PC-9 (cell line): ENCODE data around the gene ECHDC3. TPM values are rescaled to one million over a fixed set of nuclear protein-coding genes. Genes with fewer than 3 reads are reported as not detected.

ENCODE experiments used
- BruUV-seq: library from RNA; stranded (reverse); fragments of 400-500 nt; replicated peaks from 2 replicates; lab custom pipeline; 2021; lab: Mats Ljungman, UMichigan
- CTCF ChIA-PET: fragments of 300-600 bp; sonication (Branson Sonifier 250); formaldehyde crosslinking; loops from one replicate; lab custom pipeline; 2022; ENCODE audit warnings: antibody characterized with exemption; lab: Charles Lee
- POLR2A ChIA-PET: fragments of 300-600 bp; sonication (Branson Sonifier 250); formaldehyde crosslinking; loops from one replicate; lab custom pipeline; 2022; ENCODE audit warnings: antibody characterized with exemption; ENCODE audit not compliant: unreplicated experiment; lab: Charles Lee
- DNase-seq, 2 experiments: peaks; one replicate each; pipeline versions ENCODE4 v3.0.0 to v3.0.0-alpha.2; 2015 to 2022; ENCODE audit warnings: mixed read lengths in 1 of 2
- H2AFZ ChIP-seq: fragments of 200-600 bp; sonication (generic); 2 replicates; pipeline ENCODE4 v1.8.1; 2017; ENCODE audit warnings: antibody characterized with exemption
- H3F3A ChIP-seq: fragments of 200-600 bp; sonication (generic); 2 replicates; pipeline ENCODE4 v1.8.1; 2017; ENCODE audit warnings: antibody characterized with exemption, mild to moderate bottlenecking, low read depth; ENCODE audit not compliant: insufficient read depth
- H3K27ac ChIP-seq: fragments of 200-600 bp; sonication (generic); 2 replicates; pipeline ENCODE4 v1.6.1; 2016; ENCODE audit warnings: mixed run types
- H3K27me3 ChIP-seq: fragments of 200-600 bp; sonication (generic); 2 replicates; pipeline ENCODE4 v1.6.1; 2016; ENCODE audit warnings: low read depth, mixed run types; ENCODE audit not compliant: insufficient read depth
- H3K36me3 ChIP-seq: fragments of 200-600 bp; sonication (generic); 2 replicates; pipeline ENCODE4 v1.6.1; 2016; ENCODE audit warnings: low read depth, mixed run types
- H3K4me1 ChIP-seq: fragments of 200-600 bp; sonication (generic); replicated peaks from 2 replicates; pipeline ENCODE4 v1.6.1; 2016; ENCODE audit warnings: mixed run types; ENCODE audit not compliant: insufficient read depth
- H3K4me2 ChIP-seq: fragments of 200-600 bp; sonication (generic); 2 replicates; pipeline ENCODE4 v1.6.1; 2017; ENCODE audit warnings: mixed run types
- H3K4me3 ChIP-seq: fragments of 200-600 bp; sonication (generic); 2 replicates; pipeline ENCODE4 v1.6.1; 2016; ENCODE audit warnings: mixed run types
- H3K79me2 ChIP-seq: fragments of 200-600 bp; sonication (generic); 2 replicates; pipeline ENCODE4 v1.6.1; 2017; ENCODE audit warnings: low read depth, mixed run types
- H3K9me2 ChIP-seq: fragments of 200-600 bp; sonication (generic); 2 replicates; pipeline ENCODE4 v1.8.1; 2017; ENCODE audit warnings: mild to moderate bottlenecking; ENCODE audit not compliant: insufficient read depth
- H3K9me3 ChIP-seq: fragments of 200-600 bp; sonication (generic); 2 replicates; pipeline ENCODE4 v1.8.1; 2016; ENCODE audit warnings: low read depth; ENCODE audit not compliant: insufficient read depth
- H4K20me1 ChIP-seq: fragments of 200-600 bp; sonication (generic); 2 replicates; pipeline ENCODE4 v1.8.1; 2017; ENCODE audit not compliant: insufficient read depth
- EZH2 ChIP-seq: fragments of 200-600 bp; sonication (generic); IDR thresholded peaks from 2 replicates; pipeline ENCODE4 v1.8.0; 2017; ENCODE audit warnings: antibody characterized with exemption, low read depth
- intact Hi-C: fragments of 100-400 bp; cut with micrococcal nuclease; formaldehyde crosslinking; loops from one replicate; pipeline ENCODE4 v1.10.0; 2022; ENCODE audit not compliant: unreplicated experiment
- total RNA-seq: library from RNA; stranded (reverse); gene quantifications from 2 replicates; pipeline ENCODE4 v1.2.3, GENCODE V29; 2021
- TF ChIP-seq, protein P1 (sequence below): fragments of 200-600 bp; sonication (generic); conservative IDR thresholded peaks from 2 replicates; pipeline ENCODE4 v1.6.1; 2017; ENCODE audit warnings: mixed run types, antibody characterized with exemption, mild to moderate bottlenecking, moderate library complexity

The ECHDC3 gene
- total RNA-seq, 1 experiment from 2014 or later = not detected

- intact Hi-C loops = no loop called here
- H3K4me2 ChIP-seq = no peak overlapping the region
- BruUV-seq = no TSS peak
- no peaks in the 10 kb centered on the region for H3K9me3 ChIP-seq
- CTCF ChIA-PET = no interaction called here
- H3K36me3 ChIP-seq = no peaks in the 10 kb centered on the region
- no peak overlapping the region for H3K27ac ChIP-seq
- H3K79me2 ChIP-seq = no peaks in the 10 kb centered on the region
- H3K27me3 ChIP-seq = no peaks in the 10 kb centered on the region
- TF ChIP-seq, protein P1, sequence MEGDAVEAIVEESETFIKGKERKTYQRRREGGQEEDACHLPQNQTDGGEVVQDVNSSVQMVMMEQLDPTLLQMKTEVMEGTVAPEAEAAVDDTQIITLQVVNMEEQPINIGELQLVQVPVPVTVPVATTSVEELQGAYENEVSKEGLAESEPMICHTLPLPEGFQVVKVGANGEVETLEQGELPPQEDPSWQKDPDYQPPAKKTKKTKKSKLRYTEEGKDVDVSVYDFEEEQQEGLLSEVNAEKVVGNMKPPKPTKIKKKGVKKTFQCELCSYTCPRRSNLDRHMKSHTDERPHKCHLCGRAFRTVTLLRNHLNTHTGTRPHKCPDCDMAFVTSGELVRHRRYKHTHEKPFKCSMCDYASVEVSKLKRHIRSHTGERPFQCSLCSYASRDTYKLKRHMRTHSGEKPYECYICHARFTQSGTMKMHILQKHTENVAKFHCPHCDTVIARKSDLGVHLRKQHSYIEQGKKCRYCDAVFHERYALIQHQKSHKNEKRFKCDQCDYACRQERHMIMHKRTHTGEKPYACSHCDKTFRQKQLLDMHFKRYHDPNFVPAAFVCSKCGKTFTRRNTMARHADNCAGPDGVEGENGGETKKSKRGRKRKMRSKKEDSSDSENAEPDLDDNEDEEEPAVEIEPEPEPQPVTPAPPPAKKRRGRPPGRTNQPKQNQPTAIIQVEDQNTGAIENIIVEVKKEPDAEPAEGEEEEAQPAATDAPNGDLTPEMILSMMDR = no peak; the same call in 1 of the 2 replicates
- TF ChIP-seq EZH2 = no peak
- H3F3A ChIP-seq = no peaks in the 10 kb centered on the region
- no peaks in the 10 kb centered on the region for H3K9me2 ChIP-seq
- H2AFZ ChIP-seq = no peak overlapping the region
- POLR2A ChIA-PET = no interaction called here
- H4K20me1 ChIP-seq = no peaks in the 10 kb centered on the region
- H3K4me3 ChIP-seq = no peak overlapping the region
- DNase-seq = no peak
- no peaks in the 10 kb centered on the region for H3K4me1 ChIP-seq
Measured at GRCh38 chr10:11697718-11698527, 44.3 kb upstream of the ECHDC3 start.

- Histone ChIP-seq H3K27ac (no peak overlapping the region), H4K20me1 (no peaks in the 10 kb centered on the region), H3K36me3 (no peaks in the 10 kb centered on the region), H3K9me3 (no peaks in the 10 kb centered on the region), H3K4me2 (no peak overlapping the region), H3K9me2 (no peaks in the 10 kb centered on the region), H3K4me1 (no peaks in the 10 kb centered on the region), H3K79me2 (no peaks in the 10 kb centered on the region), H3K27me3 (no peaks in the 10 kb centered on the region), H3K4me3 (no peak overlapping the region), H3F3A (no peaks in the 10 kb centered on the region), H2AFZ (no peak overlapping the region)
- ChIA-PET CTCF (no interaction called here), POLR2A (no interaction called here)
- no peak for DNase-seq
- intact Hi-C loops = no loop called here
- BruUV-seq = no TSS peak
- TF ChIP-seq EZH2 = no peak
- TF ChIP-seq, protein P1 = no peak
Measured at GRCh38 chr10:11698691-11699549, 43.3 kb upstream of the ECHDC3 start.

- no TSS peak for BruUV-seq
- H3K9me2 ChIP-seq = no peaks in the 10 kb centered on the region
- no peaks in the 10 kb centered on the region for H3K36me3 ChIP-seq
- no peaks in the 10 kb centered on the region for H3K4me1 ChIP-seq
- H3K27me3 ChIP-seq = no peaks in the 10 kb centered on the region
- H4K20me1 ChIP-seq = no peaks in the 10 kb centered on the region
- no peaks in the 10 kb centered on the region for H3K9me3 ChIP-seq
- TF ChIP-seq, protein P1 = no peak
- no peak for TF ChIP-seq EZH2
- no peaks in the 10 kb centered on the region for H3F3A ChIP-seq
- POLR2A ChIA-PET = no interaction called here
- H3K27ac ChIP-seq = no peak overlapping the region
- no peaks in the 10 kb centered on the region for H3K79me2 ChIP-seq
- no peak for DNase-seq
- intact Hi-C loops = no loop called here
- H2AFZ ChIP-seq = no peak overlapping the region
- no peak overlapping the region for H3K4me3 ChIP-seq
- CTCF ChIA-PET = no interaction called here
- H3K4me2 ChIP-seq = no peak overlapping the region
Measured at GRCh38 chr10:11699550-11700097, 42.6 kb upstream of the ECHDC3 start.
